ENCODE results near the gene SCO1. TPM values are rescaled to one million over a fixed set of nuclear protein-coding genes. Genes with fewer than 3 reads are reported as not detected.
A peak's percentile ranks its signal among the peaks of the same experiment; 100 is the strongest.

Gene SCO1
- total and polyA plus RNA-seq, 10 of the 15 experiments (the other 5 are each of a cell fraction or from before 2014, with no cell fraction given) = 8.2 to 73.0 (median 37.1) TPM

DNA sequence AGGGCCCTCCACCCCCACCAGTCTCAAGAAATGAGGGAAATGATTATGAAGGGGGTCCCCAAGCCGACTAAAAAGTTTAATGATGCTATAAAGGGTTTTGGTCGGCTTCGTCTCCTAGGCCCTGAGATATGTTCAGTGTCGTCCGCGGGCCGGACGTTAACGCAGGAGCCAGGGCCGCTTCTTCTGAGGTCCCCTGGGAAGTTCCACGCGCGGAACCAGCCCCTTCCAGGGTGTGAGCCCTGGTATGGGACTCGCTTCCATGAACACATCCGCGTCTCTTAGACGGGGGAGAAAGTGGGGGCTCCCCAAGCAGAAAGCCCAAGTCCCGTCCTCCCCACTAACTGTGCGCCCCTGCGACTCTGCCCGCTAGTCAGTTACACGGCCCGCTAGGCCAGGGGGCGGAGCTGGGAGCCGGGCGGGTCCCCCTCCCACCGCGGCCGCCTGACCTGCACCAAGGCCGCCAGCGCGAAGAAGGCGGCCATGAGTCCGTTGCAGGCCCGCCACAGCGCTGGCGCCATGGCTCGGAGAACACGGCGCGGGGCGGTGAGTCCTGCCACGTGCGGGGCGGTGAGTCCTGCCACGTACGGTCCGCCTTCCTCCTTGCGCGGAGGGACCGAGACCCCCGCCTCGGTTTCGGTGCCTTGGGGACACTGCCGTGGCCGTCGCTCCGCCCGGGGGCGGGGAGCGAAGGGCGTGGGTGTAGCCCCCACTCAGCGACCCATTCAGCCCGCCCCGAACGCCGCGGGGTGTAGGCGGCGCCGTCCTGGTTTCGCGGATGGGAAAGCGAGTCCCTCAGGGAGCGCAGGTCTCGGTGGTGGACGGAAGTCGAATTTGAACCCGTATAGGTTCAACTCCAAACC is 32.2 kb upstream of the SCO1 start, which contains the start of gene TMEM220:
Gene TMEM220, minus strand, starts transcription at position 690 of the 860 bp plus-strand sequence. Its CDS starts 172 bp downstream, at position 518.
- DNase-seq (ENCODE audit: low read depth, low spot score) (no peak), ATAC-seq (peak; percentile 93), FAIRE-seq (no peak)
- peak within 1 kb of the TSS; percentile 15; the same call in 1 of the 2 replicates for H3K9ac ChIP-seq (ENCODE audit: control insufficient read depth, insufficient read depth, low read length)
- H3K4me1 ChIP-seq (ENCODE audit: control insufficient read depth, insufficient read depth, low read length) = no peaks in the 10 kb centered on the region
- CTCF ChIA-PET = no interaction called here
- H3K9me3 ChIP-seq (replicated peaks; ENCODE audit: control insufficient read depth, insufficient read depth, low read length) = no peaks in the 10 kb centered on the region
- BruUV-seq (replicated peaks) = no TSS peak
- 6% methylated on average over 61 of the region's 79 CpGs for WGBS (ENCODE audit: insufficient coverage, insufficient replicate concordance, low lambda C conversion rate, missing lambda C conversion rate)
- H3K4me2 ChIP-seq (ENCODE audit: control insufficient read depth, insufficient read depth) = peak within 1 kb of the TSS; percentile 89
- in situ Hi-C loops (cut with MboI) = no loop called here
- H4K20me1 ChIP-seq (ENCODE audit: control insufficient read depth, insufficient read depth) = no peaks in the 10 kb centered on the region
- SMC1A ChIA-PET (ENCODE audit: uncharacterized antibody, unreplicated experiment) = no interaction called here
- RAD21 ChIA-PET (ENCODE audit: unreplicated experiment) = no interaction called here
- H3K36me3 ChIP-seq (ENCODE audit: control insufficient read depth in 2 of 2, insufficient read depth in 2 of 2, low read length in 1 of 2) = no peaks in the 10 kb centered on the region
- intact Hi-C loops (cut with micrococcal nuclease; ENCODE audit: unreplicated experiment) = loop anchor here (10.0 kb wide), 1 partner anchor 95 kb away; no protein-coding TSS in a partner anchor
- H3K79me2 ChIP-seq (ENCODE audit: control insufficient read depth, insufficient read depth, low read length) = no peaks in the 10 kb centered on the region
- POLR2A ChIA-PET = no interaction called here
- H3K4me3 ChIP-seq = peak within 1 kb of the TSS; percentile 72
- peak within 1 kb of the TSS; percentile 76 for H2AFZ ChIP-seq (ENCODE audit: control insufficient read depth, low read depth, low read length)
- H3K27me3 ChIP-seq (replicated peaks in 1 of 2; ENCODE audit: control insufficient read depth in 2 of 2, insufficient read depth in 2 of 2, low read length in 1 of 2) = no peaks in the 10 kb centered on the region; a peak in 2 of 4 replicates
- H3K27ac ChIP-seq (ENCODE audit: control insufficient read depth, insufficient read depth) = no peak within 1 kb of the TSS
- TF ChIP-seq ZNF207 (IDR thresholded peaks at IDR 0.05; ENCODE audit: borderline replicate concordance) (no peak), GATAD2B (conservative IDR thresholded peaks at IDR 0.05; ENCODE audit: low read depth) (0 out of 2 replicates have a peak, but pooled peaks have one; percentile 46), SMC3 (IDR thresholded peaks at IDR 0.05; ENCODE audit: borderline replicate concordance, low read length) (no peak), HDAC6 (IDR thresholded peaks at IDR 0.05; ENCODE audit: unreplicated experiment) (no peak), MYC (IDR thresholded peaks at IDR 0.05; ENCODE audit: insufficient read depth, insufficient read length, insufficient replicate concordance, low read length, severe bottlenecking) (no peak), MXI1 (IDR thresholded peaks at IDR 0.05; ENCODE audit: low read depth, low read length) (0 out of 2 replicates have a peak, but pooled peaks have one; percentile 28), PAX5 (IDR thresholded peaks at IDR 0.05; ENCODE audit: borderline replicate concordance, low read depth, low read length) (no peak), LARP7 (IDR thresholded peaks at IDR 0.05) (peak; percentile 52; the same call in 1 of the 2 replicates), TCF7 (IDR thresholded peaks at IDR 0.05; ENCODE audit: borderline replicate concordance) (no peak), POU2F2 (IDR thresholded peaks at IDR 0.05; ENCODE audit: borderline replicate concordance, low read depth, low read length) (no peak), FOXM1 (IDR thresholded peaks at IDR 0.05; ENCODE audit: low read depth, low read length) (no peak), RCOR1 (conservative IDR thresholded peaks at IDR 0.05; ENCODE audit: low read depth, low read length) (no peak), KLF5 (IDR thresholded peaks at IDR 0.05; ENCODE audit: partially characterized antibody) (no peak), RBBP5 (conservative IDR thresholded peaks at IDR 0.05) (no peak), STAT3 (IDR thresholded peaks at IDR 0.05; ENCODE audit: low read depth, low read length) (no peak), NFIC (IDR thresholded peaks at IDR 0.05; ENCODE audit: low read depth, low read length) (no peak)
- TF ChIP-seq, protein P1, sequence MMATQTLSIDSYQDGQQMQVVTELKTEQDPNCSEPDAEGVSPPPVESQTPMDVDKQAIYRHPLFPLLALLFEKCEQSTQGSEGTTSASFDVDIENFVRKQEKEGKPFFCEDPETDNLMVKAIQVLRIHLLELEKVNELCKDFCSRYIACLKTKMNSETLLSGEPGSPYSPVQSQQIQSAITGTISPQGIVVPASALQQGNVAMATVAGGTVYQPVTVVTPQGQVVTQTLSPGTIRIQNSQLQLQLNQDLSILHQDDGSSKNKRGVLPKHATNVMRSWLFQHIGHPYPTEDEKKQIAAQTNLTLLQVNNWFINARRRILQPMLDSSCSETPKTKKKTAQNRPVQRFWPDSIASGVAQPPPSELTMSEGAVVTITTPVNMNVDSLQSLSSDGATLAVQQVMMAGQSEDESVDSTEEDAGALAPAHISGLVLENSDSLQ (IDR thresholded peaks at IDR 0.05) = no peak
- TF ChIP-seq, protein P2, sequence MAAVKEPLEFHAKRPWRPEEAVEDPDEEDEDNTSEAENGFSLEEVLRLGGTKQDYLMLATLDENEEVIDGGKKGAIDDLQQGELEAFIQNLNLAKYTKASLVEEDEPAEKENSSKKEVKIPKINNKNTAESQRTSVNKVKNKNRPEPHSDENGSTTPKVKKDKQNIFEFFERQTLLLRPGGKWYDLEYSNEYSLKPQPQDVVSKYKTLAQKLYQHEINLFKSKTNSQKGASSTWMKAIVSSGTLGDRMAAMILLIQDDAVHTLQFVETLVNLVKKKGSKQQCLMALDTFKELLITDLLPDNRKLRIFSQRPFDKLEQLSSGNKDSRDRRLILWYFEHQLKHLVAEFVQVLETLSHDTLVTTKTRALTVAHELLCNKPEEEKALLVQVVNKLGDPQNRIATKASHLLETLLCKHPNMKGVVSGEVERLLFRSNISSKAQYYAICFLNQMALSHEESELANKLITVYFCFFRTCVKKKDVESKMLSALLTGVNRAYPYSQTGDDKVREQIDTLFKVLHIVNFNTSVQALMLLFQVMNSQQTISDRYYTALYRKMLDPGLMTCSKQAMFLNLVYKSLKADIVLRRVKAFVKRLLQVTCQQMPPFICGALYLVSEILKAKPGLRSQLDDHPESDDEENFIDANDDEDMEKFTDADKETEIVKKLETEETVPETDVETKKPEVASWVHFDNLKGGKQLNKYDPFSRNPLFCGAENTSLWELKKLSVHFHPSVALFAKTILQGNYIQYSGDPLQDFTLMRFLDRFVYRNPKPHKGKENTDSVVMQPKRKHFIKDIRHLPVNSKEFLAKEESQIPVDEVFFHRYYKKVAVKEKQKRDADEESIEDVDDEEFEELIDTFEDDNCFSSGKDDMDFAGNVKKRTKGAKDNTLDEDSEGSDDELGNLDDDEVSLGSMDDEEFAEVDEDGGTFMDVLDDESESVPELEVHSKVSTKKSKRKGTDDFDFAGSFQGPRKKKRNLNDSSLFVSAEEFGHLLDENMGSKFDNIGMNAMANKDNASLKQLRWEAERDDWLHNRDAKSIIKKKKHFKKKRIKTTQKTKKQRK (IDR thresholded peaks at IDR 0.05; ENCODE audit: low read depth, low read length) = no peak
- TF ChIP-seq, protein P3, sequence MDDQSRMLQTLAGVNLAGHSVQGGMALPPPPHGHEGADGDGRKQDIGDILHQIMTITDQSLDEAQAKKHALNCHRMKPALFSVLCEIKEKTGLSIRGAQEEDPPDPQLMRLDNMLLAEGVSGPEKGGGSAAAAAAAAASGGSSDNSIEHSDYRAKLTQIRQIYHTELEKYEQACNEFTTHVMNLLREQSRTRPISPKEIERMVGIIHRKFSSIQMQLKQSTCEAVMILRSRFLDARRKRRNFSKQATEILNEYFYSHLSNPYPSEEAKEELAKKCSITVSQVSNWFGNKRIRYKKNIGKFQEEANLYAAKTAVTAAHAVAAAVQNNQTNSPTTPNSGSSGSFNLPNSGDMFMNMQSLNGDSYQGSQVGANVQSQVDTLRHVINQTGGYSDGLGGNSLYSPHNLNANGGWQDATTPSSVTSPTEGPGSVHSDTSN (IDR thresholded peaks at IDR 0.05; ENCODE audit: insufficient replicate concordance, low read depth, low read length) = no peak

Data from GM12878 (cell line).